HK-2 (cell line): Measurements from ENCODE around the gene OFD1.
"Not testable (repeated sequence)": the region's sequence is repeated elsewhere in the genome, so short reads cannot be mapped to it uniquely, and the experiment has no call there.

ENCODE experiments used
- DNase-seq: peaks from one replicate; pipeline ENCODE4 v3.0.0-alpha.2; 2018; ENCODE audit not compliant: unreplicated experiment

The OFD1 gene

GRCh38 chrX:13702111-13702789 lies 32.3 kb upstream of the OFD1 start:
- no peak for DNase-seq

- DNase-seq = no peak
Measured at GRCh38 chrX:13703135-13703534, 31.4 kb upstream of the OFD1 start.

GRCh38 chrX:13703589-13703988 lies 31.0 kb upstream of the OFD1 start:
- DNase-seq = no peak

- no peak for DNase-seq
Measured at GRCh38 chrX:13711141-13711540, 23.4 kb upstream of the OFD1 start.

GRCh38 chrX:13716455-13716854 lies 18.1 kb upstream of the OFD1 start:
- no peak for DNase-seq

- no peak for DNase-seq
Measured at GRCh38 chrX:13716905-13717304, 17.6 kb upstream of the OFD1 start.

GRCh38 chrX:13717700-13718472 lies 16.7 kb upstream of the OFD1 start:
- no peak for DNase-seq

- no peak for DNase-seq
Measured at GRCh38 chrX:13719192-13719856, 15.2 kb upstream of the OFD1 start.

GRCh38 chrX:13721371-13721770 lies 13.2 kb upstream of the OFD1 start:
- DNase-seq = no peak

GRCh38 chrX:13721819-13722519 lies 12.6 kb upstream of the OFD1 start:
- DNase-seq = no peak

- DNase-seq = not testable (repeated sequence)
Measured at GRCh38 chrX:13724878-13725277, 9.7 kb upstream of the OFD1 start.

- DNase-seq = not testable (repeated sequence)
Measured at GRCh38 chrX:13726583-13726982, 8.0 kb upstream of the OFD1 start.

- DNase-seq = not testable (repeated sequence)
Measured at GRCh38 chrX:13730523-13730922, 4.0 kb upstream of the OFD1 start.

- DNase-seq = no peak
Measured at GRCh38 chrX:13732246-13733067, 2.1 kb upstream of the OFD1 start.

- no peak for DNase-seq
Measured at GRCh38 chrX:13733506-13733905, 1.0 kb upstream of the OFD1 start.

- no peak for DNase-seq
Measured at GRCh38 chrX:13741695-13742094, 7.1 kb downstream of the OFD1 start.

GRCh38 chrX:13742397-13743176 lies 8.0 kb downstream of the OFD1 start:
- DNase-seq = no peak

- no peak for DNase-seq
Measured at GRCh38 chrX:13747836-13748235, 13.3 kb downstream of the OFD1 start.

GRCh38 chrX:13748486-13748885 lies 13.9 kb downstream of the OFD1 start:
- DNase-seq = no peak

- no peak for DNase-seq
Measured at GRCh38 chrX:13750204-13750603, 15.7 kb downstream of the OFD1 start.

- DNase-seq = no peak
Measured at GRCh38 chrX:13750812-13751211, 16.3 kb downstream of the OFD1 start.
